Urothelium cell line (cell line): ENCODE data around the gene FMO3.

ENCODE experiments used
- DNase-seq: peaks from one replicate; pipeline ENCODE4 v3.0.0; 2011; ENCODE audit warnings: low spot score, mixed read lengths
- FAIRE-seq: peaks from 2 replicates; lab custom pipeline; 2011; peaks lifted over from hg19 to GRCh38; lab: Jason Lieb, UNC

The FMO3 gene

GRCh38 chr1:171115280-171115897 is 24.7 kb downstream of the FMO3 start:
- DNase-seq (no peak), FAIRE-seq (no peak)

GRCh38 chr1:171116676-171117075 is 26.0 kb downstream of the FMO3 start:
- DNase-seq, result no peak
- no peak for FAIRE-seq

- DNase-seq, result no peak
- FAIRE-seq, result no peak
Measured at GRCh38 chr1:171117085-171117484, 26.4 kb downstream of the FMO3 start.

GRCh38 chr1:171119648-171120047 is 28.9 kb downstream of the FMO3 start:
- no peak for DNase-seq
- FAIRE-seq, result no peak

GRCh38 chr1:171122299-171122698 is 31.6 kb downstream of the FMO3 start:
- DNase-seq (no peak), FAIRE-seq (no peak)

GRCh38 chr1:171122893-171123292 is 32.2 kb downstream of the FMO3 start:
- FAIRE-seq (no peak), DNase-seq (no peak)

GRCh38 chr1:171126504-171126903 is 35.8 kb downstream of the FMO3 start:
- FAIRE-seq, result no peak
- DNase-seq, result no peak

GRCh38 chr1:171127099-171127498 is 36.4 kb downstream of the FMO3 start:
- FAIRE-seq, result no peak

GRCh38 chr1:171127501-171127900 is 36.8 kb downstream of the FMO3 start:
- no peak for FAIRE-seq
- DNase-seq, result no peak

More at GRCh38 chr1:171127099-171127498, 36.4 kb downstream of the FMO3 start:
- no peak for DNase-seq

- FAIRE-seq (no peak), DNase-seq (no peak)
Measured at GRCh38 chr1:171128463-171128862, 37.8 kb downstream of the FMO3 start.

GRCh38 chr1:171134204-171134923 is 43.7 kb downstream of the FMO3 start:
- DNase-seq (no peak), FAIRE-seq (no peak)

GRCh38 chr1:171137580-171137979 is 46.9 kb downstream of the FMO3 start:
- DNase-seq (no peak), FAIRE-seq (no peak)

- DNase-seq (no peak), FAIRE-seq (no peak)
Measured at GRCh38 chr1:171138980-171139379, 48.3 kb downstream of the FMO3 start.

- no peak for FAIRE-seq
Measured at GRCh38 chr1:171139890-171140289, 49.2 kb downstream of the FMO3 start.

GRCh38 chr1:171140401-171140800 is 49.7 kb downstream of the FMO3 start:
- DNase-seq, result no peak
- no peak for FAIRE-seq

More at GRCh38 chr1:171139890-171140289, 49.2 kb downstream of the FMO3 start:
- DNase-seq, result no peak

GRCh38 chr1:171140956-171141687 is 50.4 kb downstream of the FMO3 start:
- FAIRE-seq (no peak), DNase-seq (no peak)

- no peak for FAIRE-seq
- DNase-seq, result no peak
Measured at GRCh38 chr1:171141688-171142415, 51.1 kb downstream of the FMO3 start.

- FAIRE-seq, result no peak
- DNase-seq, result no peak
Measured at GRCh38 chr1:171142416-171143385, 52.0 kb downstream of the FMO3 start.

- no peak for FAIRE-seq
- DNase-seq, result no peak
Measured at GRCh38 chr1:171150156-171150555, 59.5 kb downstream of the FMO3 start.

- DNase-seq, result no peak
- no peak for FAIRE-seq
Measured at GRCh38 chr1:171152549-171152948, 61.8 kb downstream of the FMO3 start.
